Measurements from ENCODE around the gene CHRM4.

GRCh38 chr11:46338636-46338987 is 53.0 kb downstream of the CHRM4 start:
- no peak for TF ChIP-seq CTCF (conservative IDR thresholded peaks at IDR 0.05; ENCODE audit: low read length)
- TF ChIP-seq EZH2phosphoT487 (IDR thresholded peaks at IDR 0.05; ENCODE audit: borderline replicate concordance, low read depth, low read length): no peak
